ENCODE data around the gene KCNK6. TPM values are rescaled to one million over a fixed set of nuclear protein-coding genes. Genes with fewer than 3 reads are reported as not detected.
A peak's percentile ranks its signal among the peaks of the same experiment; 100 is the strongest.

KCNK6 gene
- total RNA-seq, 2 donors from 2014 or later, result 1.3 to 3.8 TPM

- Histone ChIP-seq H3K27me3 (no peaks in the 10 kb centered on the region), H3K4me3 (no peak overlapping the region), H3K27ac (no peak overlapping the region), H3K36me3 (peaks cover 6% of the 10 kb centered on the region), H3K4me1 (peaks cover 0 to 6% of the 10 kb centered on the region in 2 donors), H3K9me3 (no peaks in the 10 kb centered on the region)
- TF ChIP-seq CTCF (IDR thresholded peaks at IDR 0.05), result no peak
- no peak for DNase-seq (ENCODE audit: low spot score)
Observed at GRCh38 chr19:38310986-38311385, 8.7 kb upstream of the KCNK6 start.

DNA sequence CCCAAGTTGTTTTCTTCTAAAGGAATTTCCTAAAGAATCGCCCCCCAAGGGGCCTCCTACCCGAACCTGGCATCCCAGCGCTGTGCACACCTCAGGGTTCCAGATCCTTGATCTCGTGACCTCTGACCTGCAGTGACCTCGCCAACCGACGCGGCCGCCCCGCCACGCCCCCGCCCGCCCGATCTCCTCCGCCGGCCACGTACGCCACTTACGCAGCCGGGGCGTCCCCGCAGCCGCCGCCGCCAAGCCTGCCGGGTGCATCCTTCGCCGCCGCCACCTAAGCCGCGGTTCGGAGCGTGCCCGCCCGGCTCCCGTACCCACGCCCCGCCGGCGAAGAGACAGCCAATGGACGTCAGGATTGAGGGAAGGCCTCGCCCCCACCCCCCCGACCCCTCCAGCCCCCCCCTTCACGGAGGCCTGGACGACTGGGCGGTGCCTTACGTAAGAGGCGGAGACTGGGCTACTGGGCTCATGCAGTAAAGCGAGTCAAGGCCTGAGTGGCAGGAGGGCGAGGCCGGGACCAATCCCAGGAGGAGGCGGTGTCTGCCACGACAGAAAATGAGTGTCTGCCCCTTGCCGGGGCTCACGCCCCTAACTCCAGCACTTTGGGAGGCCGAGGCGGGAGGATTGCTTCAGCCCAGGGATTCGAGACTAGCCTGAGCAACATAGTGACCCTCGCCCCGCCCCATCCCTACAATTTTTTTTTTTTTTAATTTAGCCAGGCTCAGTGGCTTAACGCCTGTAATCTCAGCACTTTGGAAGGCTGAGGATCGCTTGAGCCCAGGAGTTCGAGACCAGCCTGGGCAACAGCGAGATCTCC, 3.8 kb upstream of the KCNK6 start, which contains the start of gene YIF1B:
Gene YIF1B (minus strand): TSS at position 291 of the 820 bp plus-strand sequence. CDS start 30 bp downstream, at position 261.
- Histone ChIP-seq H3K9me3 (no peaks in the 10 kb centered on the region), H3K27me3 (no peaks in the 10 kb centered on the region), H3K27ac (peak within 1 kb of the TSS; percentile 82 to 87), H3K36me3 (no peaks in the 10 kb centered on the region), H3K4me3 (peak within 1 kb of the TSS; percentile 71 to 76), H3K4me1 (peaks cover 0 to 36% of the 10 kb centered on the region in 2 donors)
- TF ChIP-seq CTCF (IDR thresholded peaks at IDR 0.05), result no peak
- peak; percentile 98 for DNase-seq (ENCODE audit: low spot score)

DNA sequence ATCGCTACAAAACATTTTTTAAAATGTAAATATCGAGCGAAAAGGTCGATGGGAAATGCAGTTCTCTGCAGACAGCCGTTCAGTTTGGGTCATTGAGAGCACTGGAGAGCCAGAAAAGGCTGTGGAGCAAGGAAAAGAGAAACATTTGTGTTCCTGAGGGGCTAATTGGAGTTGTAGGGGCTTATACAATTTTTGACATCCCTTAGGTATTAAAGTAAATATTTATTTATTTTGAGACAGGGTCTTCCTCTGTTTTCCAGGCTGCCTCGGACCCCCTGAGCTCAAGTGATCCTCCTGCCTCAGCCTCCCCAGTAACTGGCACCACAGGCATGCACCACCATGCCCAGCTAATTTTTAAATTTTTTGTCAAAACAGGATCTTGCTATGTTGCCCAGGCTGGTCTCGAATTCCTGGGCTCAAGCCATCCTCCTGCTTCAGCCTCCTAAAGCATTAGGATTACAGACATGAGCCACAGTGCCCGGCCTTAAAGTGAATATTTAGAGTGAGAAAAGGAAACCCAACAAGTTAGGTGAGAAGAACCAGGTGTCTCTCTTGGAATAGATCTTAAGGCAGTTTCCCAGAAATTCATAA, 3.1 kb upstream of the KCNK6 start:
- no peak for TF ChIP-seq CTCF (IDR thresholded peaks at IDR 0.05)
- no peaks in the 10 kb centered on the region for H3K27me3 ChIP-seq
- no peaks in the 10 kb centered on the region for H3K36me3 ChIP-seq
- peak overlapping the region; percentile 23 to 71 for H3K4me3 ChIP-seq
- no peak for DNase-seq (ENCODE audit: low spot score)
- peaks cover 0 to 43% of the 10 kb centered on the region in 2 donors for H3K4me1 ChIP-seq
- peak overlapping the region; percentile 82 to 87 for H3K27ac ChIP-seq
- no peaks in the 10 kb centered on the region for H3K9me3 ChIP-seq

GRCh38 chr19:38317104-38317612, 2.5 kb upstream of the KCNK6 start:
- H3K4me1 ChIP-seq, result peaks cover 0 to 49% of the 10 kb centered on the region in 2 donors
- TF ChIP-seq CTCF (IDR thresholded peaks at IDR 0.05), result no peak
- no peaks in the 10 kb centered on the region for H3K27me3 ChIP-seq
- H3K27ac ChIP-seq, result no peak overlapping the region
- no peaks in the 10 kb centered on the region for H3K9me3 ChIP-seq
- H3K4me3 ChIP-seq, result no peak overlapping the region
- DNase-seq (ENCODE audit: low spot score), result no peak
- no peaks in the 10 kb centered on the region for H3K36me3 ChIP-seq

- TF ChIP-seq CTCF (IDR thresholded peaks at IDR 0.05), result no peak
- H3K27me3 ChIP-seq, result no peaks in the 10 kb centered on the region
- no peak for DNase-seq (ENCODE audit: low spot score)
- H3K4me1 ChIP-seq, result peaks cover 0 to 50% of the 10 kb centered on the region in 2 donors
- peak overlapping the region; percentile 1 to 79 for H3K27ac ChIP-seq
- H3K36me3 ChIP-seq, result no peaks in the 10 kb centered on the region
- no peak overlapping the region for H3K4me3 ChIP-seq
- H3K9me3 ChIP-seq, result no peaks in the 10 kb centered on the region
Observed at GRCh38 chr19:38318660-38319059, 985 bp upstream of the KCNK6 start.

Data from right atrium auricular region (tissue), 2 donors.